Activated T-cell treated with anti-CD3 and anti-CD28 coated beads, Interleukin-2, amount 50 U/mL, for 1 hour (primary cell): ENCODE measurements around the gene WWOX.
A peak's percentile ranks its signal among the peaks of the same experiment; 100 is the strongest.

Source experiments
- DNase-seq: peaks from one replicate; pipeline ENCODE4 v3.0.0-alpha.2; 2020

The WWOX gene

GRCh38 chr16:78106686-78107085, 7.2 kb downstream of the WWOX start:
- DNase-seq: no peak

- no peak for DNase-seq
These were observed 9.0 kb downstream of the WWOX start for GRCh38 chr16:78108451-78108850.

GRCh38 chr16:78113258-78113657, 13.8 kb downstream of the WWOX start:
- no peak for DNase-seq

- DNase-seq: no peak
These were observed 16.2 kb downstream of the WWOX start for GRCh38 chr16:78115659-78116058.

- no peak for DNase-seq
These were observed 17.5 kb downstream of the WWOX start for GRCh38 chr16:78116946-78117345.

- DNase-seq: no peak
These were observed 17.9 kb downstream of the WWOX start for GRCh38 chr16:78117391-78117790.

- DNase-seq: no peak
These were observed 19.1 kb downstream of the WWOX start for GRCh38 chr16:78118469-78119025.

- peak; percentile 24 for DNase-seq
These were observed 23.4 kb downstream of the WWOX start for GRCh38 chr16:78122774-78123315.

- no peak for DNase-seq
These were observed 25.8 kb downstream of the WWOX start for GRCh38 chr16:78125112-78125844.

GRCh38 chr16:78126662-78127061, 27.2 kb downstream of the WWOX start:
- no peak for DNase-seq

GRCh38 chr16:78127130-78127529, 27.7 kb downstream of the WWOX start:
- DNase-seq: no peak

GRCh38 chr16:78128913-78129312, 29.5 kb downstream of the WWOX start:
- DNase-seq: no peak

GRCh38 chr16:78129349-78129748, 29.9 kb downstream of the WWOX start:
- no peak for DNase-seq

- DNase-seq: no peak
These were observed 30.7 kb downstream of the WWOX start for GRCh38 chr16:78130083-78130608.

- DNase-seq: no peak
These were observed 31.5 kb downstream of the WWOX start for GRCh38 chr16:78130950-78131349.

GRCh38 chr16:78133919-78134318, 34.5 kb downstream of the WWOX start:
- DNase-seq: no peak

- no peak for DNase-seq
These were observed 35.6 kb downstream of the WWOX start for GRCh38 chr16:78134944-78135619.

- DNase-seq: no peak
These were observed 37.7 kb downstream of the WWOX start for GRCh38 chr16:78137179-78137578.

GRCh38 chr16:78137782-78138616, 38.5 kb downstream of the WWOX start:
- DNase-seq: no peak

- no peak for DNase-seq
These were observed 41.5 kb downstream of the WWOX start for GRCh38 chr16:78140818-78141466.

GRCh38 chr16:78142788-78143187, 43.3 kb downstream of the WWOX start:
- DNase-seq: no peak

- DNase-seq: no peak
These were observed 47.4 kb downstream of the WWOX start for GRCh38 chr16:78146807-78147206.
